Fibroblast of upper back skin (primary cell): ENCODE data around the gene ALDH2.
"Not testable (repeated sequence)": the region's sequence is repeated elsewhere in the genome, so short reads cannot be mapped to it uniquely, and the experiment has no call there.

ENCODE experiments used
- DNase-seq: peaks from one replicate; pipeline ENCODE4 v3.0.0-alpha.2; 2013

The ALDH2 gene

GRCh38 chr12:111828338-111828979, 61.7 kb downstream of the ALDH2 start:
- no peak for DNase-seq

GRCh38 chr12:111829635-111830034, 62.9 kb downstream of the ALDH2 start:
- DNase-seq, result not testable (repeated sequence)

DNA sequence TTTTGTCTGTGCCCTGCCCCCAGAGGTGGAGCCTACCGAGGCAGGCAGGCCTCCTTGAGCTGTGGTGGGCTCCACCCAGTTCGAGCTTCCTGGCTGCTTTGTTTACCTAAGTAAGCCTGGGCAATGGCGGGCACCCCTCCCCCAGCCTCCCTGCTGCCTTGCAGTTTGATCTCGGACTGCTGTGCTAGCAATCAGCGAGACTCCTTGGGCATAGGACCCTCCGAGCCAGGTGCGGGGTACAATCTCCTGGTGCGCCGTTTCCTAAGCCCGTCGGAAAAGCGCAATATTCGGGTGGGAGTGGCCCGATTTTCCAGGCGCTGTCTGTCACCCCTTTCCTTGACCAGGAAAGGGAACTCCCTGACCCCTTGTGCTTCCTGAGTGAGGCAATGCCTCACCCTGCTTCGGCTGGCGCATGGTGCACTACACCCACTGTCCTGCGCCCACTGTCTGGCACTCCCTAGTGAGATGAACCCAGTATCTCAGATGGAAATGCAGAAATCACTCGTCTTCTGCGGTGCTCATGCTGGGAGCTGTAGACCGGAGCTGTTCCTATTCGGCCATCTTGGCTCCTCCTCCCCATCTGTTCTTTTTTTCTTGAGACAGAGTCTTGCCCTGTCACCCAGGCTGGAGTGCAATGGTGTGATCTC, 68.1 kb downstream of the ALDH2 start:
- DNase-seq, result not testable (repeated sequence)

- not testable (repeated sequence) for DNase-seq
These were observed 68.9 kb downstream of the ALDH2 start for GRCh38 chr12:111835531-111836181.

GRCh38 chr12:111838353-111838752, 71.6 kb downstream of the ALDH2 start:
- no peak for DNase-seq

GRCh38 chr12:111840807-111841206, 74.1 kb downstream of the ALDH2 start:
- no peak for DNase-seq

- no peak for DNase-seq
These were observed 74.6 kb downstream of the ALDH2 start for GRCh38 chr12:111841236-111841749.

- DNase-seq, result peak; percentile 93
These were observed 75.2 kb downstream of the ALDH2 start, which contains the start of gene MAPKAPK5 for GRCh38 chr12:111841750-111842555. Gene MAPKAPK5, plus strand, starts transcription at chr12:111842228. Its CDS starts 506 bp downstream, at chr12:111842734.

GRCh38 chr12:111842556-111843396, 76.0 kb downstream of the ALDH2 start:
- DNase-seq, result no peak

- DNase-seq, result no peak
These were observed 79.3 kb downstream of the ALDH2 start for GRCh38 chr12:111846016-111846415.

GRCh38 chr12:111850526-111850925, 83.8 kb downstream of the ALDH2 start:
- DNase-seq, result no peak

DNA sequence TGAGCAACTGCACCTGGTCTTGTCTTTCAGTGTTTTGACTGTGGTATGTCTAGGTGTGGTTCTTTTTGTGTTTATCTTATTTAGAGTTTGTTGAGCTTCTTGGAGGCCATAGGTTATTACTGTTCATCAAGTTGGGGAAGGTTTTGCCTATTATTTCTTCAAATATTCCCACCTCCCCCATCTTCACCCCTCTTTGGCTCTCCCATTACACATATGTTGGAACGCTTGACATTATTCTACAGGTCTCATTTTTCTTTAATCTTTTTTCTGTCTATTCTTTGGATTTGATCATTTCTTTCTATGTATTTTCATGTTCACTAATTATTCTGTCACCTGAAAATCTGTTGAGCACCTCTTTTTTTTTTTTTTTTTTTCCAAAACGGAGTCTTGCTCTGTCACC, 91.5 kb downstream of the ALDH2 start:
- DNase-seq, result no peak

- no peak for DNase-seq
These were observed 92.0 kb downstream of the ALDH2 start for GRCh38 chr12:111858778-111859177.

- DNase-seq, result no peak
These were observed 98.2 kb downstream of the ALDH2 start for GRCh38 chr12:111864913-111865312.
